ENCODE results near the gene MARS1.

Gene MARS1

DNA sequence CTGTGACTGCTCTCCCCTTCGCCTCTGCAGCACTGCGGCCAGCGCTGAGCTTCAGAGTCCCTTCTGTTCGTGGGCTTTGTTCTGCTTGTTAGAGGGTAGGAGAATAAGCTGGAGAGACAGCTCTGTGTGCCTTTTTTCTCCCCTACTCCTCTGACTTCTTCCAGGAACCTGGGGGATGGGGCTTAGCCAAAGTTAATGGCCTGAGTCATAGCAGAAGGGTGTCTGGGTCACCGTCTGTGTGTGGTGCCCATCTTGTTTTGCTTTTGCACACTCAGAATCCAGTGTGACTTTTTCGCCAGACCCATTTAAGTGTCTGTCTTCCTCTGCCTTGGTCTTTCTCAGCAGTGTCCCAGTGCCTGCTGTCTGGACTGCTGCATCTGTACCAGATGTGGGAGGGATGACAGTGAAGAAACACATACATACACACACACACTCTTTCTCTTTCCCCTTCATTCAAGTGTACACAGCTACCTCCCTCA lies 65.0 kb downstream of the MARS1 start:
- peak; percentile 57 to 62 for DNase-seq
- TF ChIP-seq POLR2A (IDR thresholded peaks at IDR 0.05; ENCODE audit: low read length) = no peak
- no peak for TF ChIP-seq GATA1 (IDR thresholded peaks at IDR 0.05; ENCODE audit: low read depth, low read length)

DNA sequence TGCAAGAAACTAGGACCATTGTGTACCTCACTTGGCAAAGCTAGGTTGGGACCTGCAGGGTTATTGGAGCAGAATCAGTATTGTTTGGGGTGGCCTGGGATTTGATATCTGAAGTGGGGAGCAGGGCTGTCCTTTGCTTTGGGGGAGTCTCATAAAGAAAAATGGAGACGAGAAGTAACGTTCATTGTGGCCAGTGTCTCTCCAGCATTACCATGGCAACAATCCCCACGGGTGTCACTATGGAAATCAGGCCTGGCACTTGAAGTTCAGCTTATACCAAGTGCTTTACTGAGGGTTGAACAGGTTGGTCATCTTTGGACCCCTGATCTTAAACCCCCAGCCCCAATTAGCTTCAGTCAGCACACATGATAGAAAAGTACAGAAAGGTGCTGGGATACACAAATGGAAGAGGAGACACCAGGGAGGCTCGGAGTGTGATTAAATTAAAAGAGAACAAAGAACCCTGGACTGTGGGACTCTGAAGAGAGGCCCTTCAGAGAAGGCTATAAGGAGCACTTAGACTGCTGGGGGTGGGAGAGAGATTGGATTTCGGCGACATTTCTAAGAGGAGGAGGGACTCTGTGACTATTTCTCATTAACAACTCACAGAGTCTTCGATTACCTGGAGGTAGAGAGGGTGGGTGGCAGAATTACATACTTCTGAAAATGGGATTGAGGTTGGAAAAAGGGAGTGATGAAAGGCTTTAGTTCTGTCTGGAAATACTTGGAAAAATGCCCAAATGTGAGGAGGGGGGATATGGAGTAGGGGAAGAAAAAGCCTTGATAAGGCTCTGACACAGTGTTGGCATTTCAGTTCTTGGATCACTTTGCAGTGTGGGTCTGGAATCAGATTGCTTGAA lies 65.7 kb downstream of the MARS1 start:
- no peak for DNase-seq
- TF ChIP-seq GATA1 (IDR thresholded peaks at IDR 0.05; ENCODE audit: low read depth, low read length) = no peak
- no peak for TF ChIP-seq POLR2A (IDR thresholded peaks at IDR 0.05; ENCODE audit: low read length)

DNA sequence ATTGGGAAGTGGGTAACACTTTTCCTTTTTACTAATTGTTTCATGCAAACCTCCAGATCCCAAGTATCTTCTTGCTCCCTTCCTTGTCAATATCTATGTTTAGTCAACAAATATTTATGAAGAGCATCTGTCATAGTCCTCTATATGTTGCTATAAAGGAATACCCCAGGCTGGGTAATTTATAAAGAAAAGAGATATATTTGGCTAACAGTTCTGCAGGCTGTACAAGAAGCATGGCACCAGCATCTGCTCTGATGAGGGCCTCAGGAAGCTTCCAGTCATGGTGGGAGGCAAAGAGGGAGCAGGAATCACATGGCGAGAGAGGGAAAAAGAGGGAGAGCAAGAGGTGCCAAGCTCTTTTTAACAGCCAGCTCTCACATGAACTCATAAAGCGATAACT lies 66.6 kb downstream of the MARS1 start:
- DNase-seq = no peak
- TF ChIP-seq POLR2A (IDR thresholded peaks at IDR 0.05; ENCODE audit: low read length) (no peak), GATA1 (IDR thresholded peaks at IDR 0.05; ENCODE audit: low read depth, low read length) (no peak)

DNA sequence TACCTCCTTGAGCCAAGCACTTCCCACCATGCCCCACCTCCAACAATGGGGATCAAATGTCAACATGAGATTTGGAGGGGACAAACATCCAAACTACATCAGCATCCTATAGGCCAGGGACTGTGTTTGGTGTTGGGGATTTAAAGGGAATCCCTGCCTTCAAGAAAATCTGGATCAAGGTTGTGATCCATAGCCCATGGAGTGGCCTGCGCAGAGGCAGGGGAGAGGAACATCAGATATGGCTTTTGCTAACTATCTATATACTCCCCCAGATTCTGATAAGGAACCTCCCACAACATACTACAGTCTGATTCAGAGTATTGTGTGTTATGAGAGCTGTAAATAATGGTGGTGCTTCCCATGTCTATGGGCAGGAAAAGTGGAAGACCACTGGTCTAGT lies 67.0 kb downstream of the MARS1 start:
- no peak for DNase-seq
- TF ChIP-seq GATA1 (IDR thresholded peaks at IDR 0.05; ENCODE audit: low read depth, low read length) (no peak), POLR2A (IDR thresholded peaks at IDR 0.05; ENCODE audit: low read length) (no peak)

DNA sequence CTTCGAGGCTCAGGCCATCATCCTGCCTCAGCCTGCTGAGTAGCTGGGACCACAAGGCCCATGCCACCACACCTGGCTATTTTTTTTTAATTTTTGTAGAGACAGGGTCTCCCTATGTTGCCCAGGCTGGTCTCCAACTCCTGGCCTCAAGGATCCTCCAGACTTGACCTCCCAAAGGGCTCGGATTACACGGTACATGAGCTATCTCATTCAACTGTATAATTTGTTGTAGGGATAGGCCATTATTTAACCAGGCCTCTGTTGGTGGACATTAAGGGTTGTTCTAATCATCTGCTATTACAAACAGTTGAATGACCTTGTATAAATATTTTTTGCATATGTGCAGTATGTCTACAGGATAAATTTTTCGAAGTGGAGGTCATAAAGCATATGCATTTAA lies 71.0 kb downstream of the MARS1 start:
- no peak for TF ChIP-seq GATA1 (IDR thresholded peaks at IDR 0.05; ENCODE audit: low read depth, low read length)
- TF ChIP-seq POLR2A (IDR thresholded peaks at IDR 0.05; ENCODE audit: low read length) = no peak
- no peak for DNase-seq

DNA sequence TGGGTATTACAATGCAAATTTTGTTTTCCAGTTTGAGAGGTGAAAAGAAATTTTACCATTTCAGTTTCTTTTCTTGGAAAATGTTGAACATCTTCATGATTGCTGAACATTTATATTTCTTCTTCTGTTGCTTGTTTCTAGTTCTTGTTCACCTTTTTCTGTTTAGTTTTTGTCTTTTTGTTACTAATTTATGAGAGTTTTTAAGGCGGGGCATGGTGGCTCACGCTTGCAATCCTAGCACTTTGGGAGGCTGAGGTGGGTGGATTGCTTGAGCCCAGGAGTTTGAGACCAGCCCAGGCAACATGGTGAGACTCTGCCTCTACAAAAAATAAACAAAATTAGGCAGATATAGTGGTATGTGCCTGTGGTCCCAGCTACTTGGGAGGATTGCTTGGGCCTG lies 72.6 kb downstream of the MARS1 start:
- no peak for TF ChIP-seq POLR2A (IDR thresholded peaks at IDR 0.05; ENCODE audit: low read length)
- TF ChIP-seq GATA1 (IDR thresholded peaks at IDR 0.05; ENCODE audit: low read depth, low read length) = no peak
- no peak for DNase-seq

DNA sequence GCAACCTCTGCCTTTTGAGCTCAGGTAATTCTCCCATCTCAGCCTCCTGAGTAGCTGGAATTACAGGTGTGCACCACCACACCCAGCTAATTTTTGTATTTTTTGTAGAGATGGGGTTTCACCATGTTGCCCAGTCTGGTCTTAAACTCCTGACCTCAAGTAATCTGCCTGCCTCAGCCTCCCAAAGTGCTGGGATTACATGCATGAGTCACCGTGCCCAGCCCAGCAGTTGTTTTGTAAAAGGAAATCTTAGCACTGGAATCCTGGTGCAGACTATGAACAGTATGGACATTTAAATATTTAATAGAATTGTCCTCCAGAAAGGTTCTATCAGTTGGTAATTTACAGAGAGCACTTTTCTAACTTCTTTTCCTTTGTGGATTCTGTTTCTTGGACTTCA lies 73.2 kb downstream of the MARS1 start:
- peak in 1 of 2 experiments; percentile 32 for DNase-seq

DNA sequence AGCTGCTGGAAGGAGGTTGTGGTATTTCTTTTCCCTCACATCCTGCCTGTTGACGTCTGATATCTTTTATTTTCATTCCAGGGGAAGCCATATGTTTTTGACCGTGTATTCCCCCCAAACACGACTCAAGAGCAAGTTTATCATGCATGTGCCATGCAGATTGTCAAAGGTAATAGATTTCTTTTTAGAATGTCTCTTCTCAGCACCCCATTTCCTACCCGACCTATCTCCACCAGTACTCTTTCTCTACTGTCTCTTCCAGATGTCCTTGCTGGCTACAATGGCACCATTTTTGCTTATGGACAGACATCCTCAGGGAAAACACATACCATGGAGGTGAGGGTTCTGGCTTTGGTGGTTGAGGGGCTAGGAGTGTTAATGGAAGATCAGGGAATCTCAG lies 75.5 kb downstream of the MARS1 start:
- TF ChIP-seq GATA1 (IDR thresholded peaks at IDR 0.05; ENCODE audit: low read depth, low read length) (no peak), POLR2A (IDR thresholded peaks at IDR 0.05; ENCODE audit: low read length) (no peak)
- DNase-seq = no peak

DNA sequence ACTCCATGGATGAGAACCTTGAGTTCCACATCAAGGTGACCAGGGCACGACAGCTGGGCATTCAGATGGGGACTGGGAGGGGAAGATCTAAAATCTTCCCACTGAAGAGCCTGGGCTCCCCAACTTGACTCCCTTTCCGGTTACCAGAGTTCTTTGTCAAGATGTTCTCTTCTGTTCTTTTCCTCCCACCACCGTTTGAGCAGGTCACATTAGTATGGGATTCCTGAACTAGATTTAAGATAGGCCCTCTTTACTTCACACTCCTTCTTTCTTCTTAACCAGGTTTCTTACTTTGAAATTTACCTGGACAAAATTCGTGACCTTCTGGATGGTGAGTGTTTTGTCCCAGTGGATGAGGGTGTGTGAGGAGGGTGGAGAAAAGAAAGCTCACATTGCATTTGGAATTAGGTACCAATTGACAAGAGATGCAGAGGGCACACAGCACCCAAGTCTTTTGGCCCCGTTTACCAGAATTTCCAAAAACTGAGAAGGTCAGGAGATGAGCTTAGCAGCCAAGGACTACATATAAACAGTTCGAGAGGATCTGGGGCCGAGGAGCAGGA lies 76.4 kb downstream of the MARS1 start:
- no peak for TF ChIP-seq POLR2A (IDR thresholded peaks at IDR 0.05; ENCODE audit: low read length)
- no peak for TF ChIP-seq GATA1 (IDR thresholded peaks at IDR 0.05; ENCODE audit: low read depth, low read length)
- no peak for DNase-seq

Data from erythroblast (primary cell).